PC-3 (cell line): ENCODE data around the gene KBTBD12. TPM values are rescaled to one million over a fixed set of nuclear protein-coding genes. Genes with fewer than 3 reads are reported as not detected.

Experiments
- ATAC-seq: fragments of 200-7000 bp; cut with Tn5 transposase; 2 replicates; pipeline ENCODE4 v1.9.1; 2020; ENCODE audit warnings: mild to moderate bottlenecking, moderate library complexity
- BruUV-seq: library from RNA; stranded (reverse); fragments of 400-500 nt; replicated peaks from 2 replicates; lab custom pipeline; 2021; lab: Mats Ljungman, UMichigan
- CTCF ChIA-PET: fragments of 300-600 bp; sonication (Branson Sonifier 250); formaldehyde crosslinking; loops from one replicate; lab custom pipeline; 2022; ENCODE audit warnings: antibody characterized with exemption; lab: Charles Lee
- POLR2A ChIA-PET: fragments of 300-600 bp; sonication (Branson Sonifier 250); formaldehyde crosslinking; loops from one replicate; lab custom pipeline; 2022; ENCODE audit warnings: antibody characterized with exemption; ENCODE audit not compliant: unreplicated experiment; lab: Charles Lee
- DNase-seq: peaks from one replicate; pipeline ENCODE4 v3.0.0-alpha.2; 2015
- H2AFZ ChIP-seq: fragments of 300-600 bp; sonication (generic); 2 replicates; pipeline ENCODE4 v1.6.0; 2016; ENCODE audit warnings: antibody characterized with exemption, low read length
- H3F3A ChIP-seq: fragments of 300-600 bp; sonication (generic); one replicate; pipeline ENCODE4 v1.6.0; 2017; ENCODE audit warnings: antibody characterized with exemption, low read length, control low read depth, mild to moderate bottlenecking; ENCODE audit not compliant: unreplicated experiment
- H3K27ac ChIP-seq: fragments of 300-600 bp; sonication (generic); 2 replicates; pipeline ENCODE4 v1.5.1; 2016; ENCODE audit warnings: mild to moderate bottlenecking, low read length
- H3K27me3 ChIP-seq: fragments of 300-600 bp; sonication (generic); 2 replicates; pipeline ENCODE4 v1.6.1; 2016; ENCODE audit warnings: low read length, mixed read lengths
- H3K36me3 ChIP-seq: fragments of 300-600 bp; sonication (generic); 2 replicates; pipeline ENCODE4 v1.6.1; 2016; ENCODE audit warnings: low read depth, mixed run types, low read length, mixed read lengths
- H3K4me1 ChIP-seq: fragments of 300-600 bp; sonication (generic); 2 replicates; pipeline ENCODE4 v1.5.1; 2016; ENCODE audit warnings: low read length; ENCODE audit not compliant: insufficient read depth
- H3K4me2 ChIP-seq: fragments of 300-600 bp; sonication (generic); 2 replicates; pipeline ENCODE4 v1.6.0; 2016; ENCODE audit warnings: low read length
- H3K4me3 ChIP-seq: fragments of 300-600 bp; sonication (generic); 2 replicates; pipeline ENCODE4 v1.5.1; 2016; ENCODE audit warnings: mild to moderate bottlenecking, low read length, mixed read lengths
- H3K79me2 ChIP-seq: fragments of 300-600 bp; sonication (generic); 2 replicates; pipeline ENCODE4 v1.6.1; 2017; ENCODE audit warnings: low read length, mixed read lengths
- H3K9ac ChIP-seq: fragments of 300-600 bp; sonication (generic); 2 replicates; pipeline ENCODE4 v1.6.0; 2016; ENCODE audit warnings: mild to moderate bottlenecking, low read length
- H3K9me2 ChIP-seq: fragments of 300-600 bp; sonication (generic); replicated peaks from 2 replicates; pipeline ENCODE4 v1.6.1; 2016; ENCODE audit warnings: mixed run types, low read length, mixed read lengths
- H3K9me3 ChIP-seq: fragments of 300-600 bp; sonication (generic); 2 replicates; pipeline ENCODE4 v1.6.1; 2016; ENCODE audit warnings: low read length, mixed read lengths
- H4K20me1 ChIP-seq: fragments of 300-600 bp; sonication (generic); 2 replicates; pipeline ENCODE4 v1.6.1; 2016; ENCODE audit warnings: low read length, mixed read lengths
- EZH2 ChIP-seq: fragments of 300-600 bp; sonication (generic); IDR thresholded peaks from one replicate; pipeline ENCODE4 v1.6.1; 2017; ENCODE audit warnings: antibody characterized with exemption, mild to moderate bottlenecking, low read length; ENCODE audit not compliant: unreplicated experiment
- EZH2phosphoT487 ChIP-seq: fragments of 300-600 bp; sonication (generic); IDR thresholded peaks from 2 replicates; pipeline ENCODE4 v1.6.1; 2018; ENCODE audit warnings: mild to moderate bottlenecking, antibody characterized with exemption, low read length, borderline replicate concordance
- intact Hi-C: fragments of 100-400 bp; cut with micrococcal nuclease; formaldehyde crosslinking; loops from 2 replicates; pipeline ENCODE4 v1.9.0; 2023
- total RNA-seq: library from RNA; depleted of rRNA; stranded (reverse); fragments of >200 nt; gene quantifications from 2 replicates; pipeline ENCODE4 v1.2.3, GENCODE V29; 2014
- TF ChIP-seq, protein P1 (sequence below): fragments of 300-600 bp; sonication (generic); conservative IDR thresholded peaks from 2 replicates; pipeline ENCODE4 v1.5.1; 2017; ENCODE audit warnings: antibody characterized with exemption, low read depth, mild to moderate bottlenecking, low read length

Gene KBTBD12
- total RNA-seq, 1 experiment from 2014 or later, result not detected

GRCh38 chr3:127894481-127894880 lies 20.6 kb upstream of the KBTBD12 start:
- TF ChIP-seq EZH2phosphoT487 (no peak), EZH2 (no peak)
- no peaks in the 10 kb centered on the region for H3K4me1 ChIP-seq
- CTCF ChIA-PET, result no interaction called here

DNA sequence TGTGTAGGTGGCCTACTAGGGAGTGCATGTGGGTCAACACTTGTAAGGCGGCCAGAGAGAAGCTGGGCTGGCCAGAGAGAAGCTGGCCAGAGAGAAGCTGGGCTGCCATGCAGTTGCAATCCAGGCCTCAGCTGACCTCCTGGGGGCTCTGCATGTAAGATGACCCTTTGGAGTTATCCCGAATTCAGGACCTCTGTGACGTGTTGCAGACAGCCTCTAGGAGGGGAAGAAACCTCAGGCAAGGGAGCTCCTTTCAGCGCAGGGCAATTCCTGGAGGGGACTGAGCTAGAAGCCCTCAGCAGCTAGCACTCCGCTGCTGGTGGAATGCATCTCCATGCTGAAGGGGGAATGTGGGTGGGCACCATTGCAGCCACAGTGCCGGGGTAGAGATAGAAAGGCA lies 15.8 kb upstream of the KBTBD12 start:
- H3K4me2 ChIP-seq, result no peak overlapping the region
- H4K20me1 ChIP-seq, result no peaks in the 10 kb centered on the region
- ChIA-PET POLR2A (no interaction called here), CTCF (no interaction called here)
- no peaks in the 10 kb centered on the region for H3K9me3 ChIP-seq
- no peaks in the 10 kb centered on the region for H3K79me2 ChIP-seq
- no peaks in the 10 kb centered on the region for H3F3A ChIP-seq
- no TSS peak for BruUV-seq
- intact Hi-C loops, result no loop called here
- TF ChIP-seq EZH2phosphoT487 (no peak), EZH2 (no peak)
- TF ChIP-seq, protein P1, sequence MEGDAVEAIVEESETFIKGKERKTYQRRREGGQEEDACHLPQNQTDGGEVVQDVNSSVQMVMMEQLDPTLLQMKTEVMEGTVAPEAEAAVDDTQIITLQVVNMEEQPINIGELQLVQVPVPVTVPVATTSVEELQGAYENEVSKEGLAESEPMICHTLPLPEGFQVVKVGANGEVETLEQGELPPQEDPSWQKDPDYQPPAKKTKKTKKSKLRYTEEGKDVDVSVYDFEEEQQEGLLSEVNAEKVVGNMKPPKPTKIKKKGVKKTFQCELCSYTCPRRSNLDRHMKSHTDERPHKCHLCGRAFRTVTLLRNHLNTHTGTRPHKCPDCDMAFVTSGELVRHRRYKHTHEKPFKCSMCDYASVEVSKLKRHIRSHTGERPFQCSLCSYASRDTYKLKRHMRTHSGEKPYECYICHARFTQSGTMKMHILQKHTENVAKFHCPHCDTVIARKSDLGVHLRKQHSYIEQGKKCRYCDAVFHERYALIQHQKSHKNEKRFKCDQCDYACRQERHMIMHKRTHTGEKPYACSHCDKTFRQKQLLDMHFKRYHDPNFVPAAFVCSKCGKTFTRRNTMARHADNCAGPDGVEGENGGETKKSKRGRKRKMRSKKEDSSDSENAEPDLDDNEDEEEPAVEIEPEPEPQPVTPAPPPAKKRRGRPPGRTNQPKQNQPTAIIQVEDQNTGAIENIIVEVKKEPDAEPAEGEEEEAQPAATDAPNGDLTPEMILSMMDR, result no peak
- H3K27ac ChIP-seq, result no peak overlapping the region
- H3K27me3 ChIP-seq, result no peaks in the 10 kb centered on the region
- no peaks in the 10 kb centered on the region for H3K36me3 ChIP-seq
- DNase-seq (no peak), ATAC-seq (no peak)
- H2AFZ ChIP-seq, result no peak overlapping the region
- H3K4me3 ChIP-seq, result no peak overlapping the region
- no peaks in the 10 kb centered on the region for H3K9me2 ChIP-seq
- H3K4me1 ChIP-seq, result no peaks in the 10 kb centered on the region
- H3K9ac ChIP-seq, result no peak overlapping the region

More at GRCh38 chr3:127894481-127894880, 20.6 kb upstream of the KBTBD12 start:
- H3K79me2 ChIP-seq, result no peaks in the 10 kb centered on the region
- no peak overlapping the region for H2AFZ ChIP-seq
- no peaks in the 10 kb centered on the region for H3F3A ChIP-seq
- no peak overlapping the region for H3K27ac ChIP-seq
- H3K9ac ChIP-seq, result no peak overlapping the region
- no peak for ATAC-seq
- H4K20me1 ChIP-seq, result no peaks in the 10 kb centered on the region
- no peak for DNase-seq
- H3K4me3 ChIP-seq, result no peak overlapping the region
- no peaks in the 10 kb centered on the region for H3K9me2 ChIP-seq
- no TSS peak for BruUV-seq
- intact Hi-C loops, result no loop called here
- H3K36me3 ChIP-seq, result no peaks in the 10 kb centered on the region; the same call in 1 of the 2 replicates
- H3K4me2 ChIP-seq, result no peak overlapping the region
- no peaks in the 10 kb centered on the region for H3K27me3 ChIP-seq
- POLR2A ChIA-PET, result interaction anchor here (0.6 kb wide), 1 partner anchor 69 kb away, joined by 6 read pairs; no protein-coding TSS in a partner anchor
- H3K9me3 ChIP-seq, result no peaks in the 10 kb centered on the region; the same call in 1 of the 2 replicates

DNA sequence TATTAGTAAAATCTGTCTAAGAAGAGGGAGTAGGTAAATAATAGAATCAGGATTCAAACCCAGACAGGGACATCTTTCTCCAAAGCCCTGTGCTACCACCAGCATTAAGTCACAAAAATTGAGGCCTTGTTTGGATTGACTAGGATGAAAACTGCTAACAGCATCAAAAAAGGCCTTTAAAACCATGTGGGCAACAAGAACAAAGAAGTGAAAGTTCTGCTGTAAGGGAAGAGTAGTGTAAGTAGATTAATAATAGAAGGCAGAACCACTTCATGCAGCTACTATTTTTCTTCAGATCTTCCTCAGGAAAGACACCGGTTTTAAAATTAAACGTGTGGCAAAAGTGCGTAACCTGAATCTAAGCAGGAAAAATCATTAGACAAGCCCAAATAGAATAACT lies 15.3 kb upstream of the KBTBD12 start:
- Histone ChIP-seq H3K9me2 (no peaks in the 10 kb centered on the region), H3K36me3 (no peaks in the 10 kb centered on the region), H3K4me2 (no peak overlapping the region), H3K27me3 (no peaks in the 10 kb centered on the region), H3K27ac (no peak overlapping the region), H3K9me3 (no peaks in the 10 kb centered on the region), H4K20me1 (no peaks in the 10 kb centered on the region), H3K79me2 (no peaks in the 10 kb centered on the region), H3F3A (no peaks in the 10 kb centered on the region), H3K4me3 (no peak overlapping the region), H2AFZ (no peak overlapping the region), H3K9ac (no peak overlapping the region), H3K4me1 (no peaks in the 10 kb centered on the region)
- ATAC-seq (no peak), DNase-seq (no peak)
- no TSS peak for BruUV-seq
- intact Hi-C loops, result no loop called here
- ChIA-PET CTCF (no interaction called here), POLR2A (no interaction called here)
- TF ChIP-seq, protein P1, result no peak
- TF ChIP-seq EZH2 (no peak), EZH2phosphoT487 (no peak)
